HEK293 (cell line): Measurements from ENCODE around the gene ZWILCH.

Experiments
- CTCF ChIA-PET: fragments of 350-600 bp; formaldehyde crosslinking; extraction: SDS; loops from one replicate; lab custom pipeline; 2021; ENCODE audit warnings: antibody characterized with exemption; lab: Yijun Ruan, JAX
- POLR2A ChIA-PET: fragments of 300-600 bp; formaldehyde crosslinking; extraction: SDS; loops from one replicate; lab custom pipeline; 2020; ENCODE audit warnings: antibody characterized with exemption, inconsistent platforms; lab: Yijun Ruan, JAX
- H3K27ac ChIP-seq: fragments of 200-500 bp; sonication (Bioruptor generic); 2 replicates; pipeline ENCODE4 v1.5.1; 2014; ENCODE audit warnings: low read depth, low read length, control low read depth, inconsistent platforms; ENCODE audit errors: extremely low read depth
- H3K36me3 ChIP-seq, 2 experiments: fragments of 200-500 bp in 1 of 2; sonication (Bioruptor generic) in 1 of 2; 1 replicate in 1 of 2; 2 replicates in 1 of 2; pipeline ENCODE4 v1.5.1; 2014 to 2017; ENCODE audit warnings: inconsistent platforms in 2 of 2, low read length in 2 of 2; ENCODE audit not compliant: control insufficient read depth in 2 of 2, insufficient read depth in 1 of 2
- H3K4me1 ChIP-seq: fragments of 200-500 bp; sonication (Bioruptor generic); 2 replicates; pipeline ENCODE4 v1.5.1; 2014; ENCODE audit warnings: mild to moderate bottlenecking, low read length, inconsistent platforms; ENCODE audit not compliant: control insufficient read depth, insufficient read depth
- H3K4me3 ChIP-seq: 2 replicates; pipeline ENCODE4 v1.5.1; 2011; ENCODE audit warnings: low read depth, mild to moderate bottlenecking, control low read depth, low read length, moderate library complexity
- H3K9me3 ChIP-seq: fragments of 200-500 bp; sonication (Bioruptor generic); 2 replicates; pipeline ENCODE4 v1.5.1; 2014; ENCODE audit warnings: low read depth, low read length, inconsistent platforms; ENCODE audit not compliant: control insufficient read depth, insufficient read depth
- GLIS2 ChIP-seq: fragments of 450-650 bp; formaldehyde crosslinking; IDR thresholded peaks from 2 replicates; pipeline ENCODE4 v1.5.1; 2016; ENCODE audit warnings: missing biosample characterization, missing genetic modification characterization
- YY2 ChIP-seq: fragments of 450-650 bp; formaldehyde crosslinking; IDR thresholded peaks from 2 replicates; pipeline ENCODE4 v1.5.1; 2016; ENCODE audit warnings: missing biosample characterization, missing genetic modification characterization
- ZNF121 ChIP-seq: fragments of 450-650 bp; formaldehyde crosslinking; IDR thresholded peaks from 2 replicates; pipeline ENCODE4 v1.5.1; 2016; ENCODE audit warnings: missing biosample characterization, missing genetic modification characterization
- ZNF148 ChIP-seq: fragments of 450-650 bp; formaldehyde crosslinking; IDR thresholded peaks from 2 replicates; pipeline ENCODE4 v1.5.0; 2017; ENCODE audit warnings: missing biosample characterization, missing genetic modification characterization, borderline replicate concordance
- ZNF169 ChIP-seq: fragments of 450-650 bp; formaldehyde crosslinking; IDR thresholded peaks from 2 replicates; pipeline ENCODE4 v1.5.1; 2016; ENCODE audit warnings: missing biosample characterization, missing genetic modification characterization
- ZNF175 ChIP-seq: fragments of 450-650 bp; formaldehyde crosslinking; IDR thresholded peaks from 2 replicates; pipeline ENCODE4 v1.5.1; 2016; ENCODE audit warnings: missing biosample characterization, missing genetic modification characterization
- ZNF24 ChIP-seq: fragments of 450-650 bp; formaldehyde crosslinking; IDR thresholded peaks from 2 replicates; pipeline ENCODE4 v1.5.1; 2016; ENCODE audit warnings: missing biosample characterization, missing genetic modification characterization
- ZNF266 ChIP-seq: fragments of 450-650 bp; formaldehyde crosslinking; IDR thresholded peaks from 2 replicates; pipeline ENCODE4 v1.5.1; 2016; ENCODE audit warnings: missing biosample characterization, missing genetic modification characterization, low read depth
- ZNF366 ChIP-seq: fragments of 450-650 bp; formaldehyde crosslinking; conservative IDR thresholded peaks from 2 replicates; pipeline ENCODE4 v1.5.1; 2016; ENCODE audit warnings: missing biosample characterization, missing genetic modification characterization
- ZNF394 ChIP-seq: fragments of 450-650 bp; formaldehyde crosslinking; IDR thresholded peaks from 2 replicates; pipeline ENCODE4 v1.5.1; 2016; ENCODE audit warnings: missing biosample characterization, missing genetic modification characterization, mild to moderate bottlenecking, moderate library complexity, borderline replicate concordance
- ZNF48 ChIP-seq: fragments of 450-650 bp; formaldehyde crosslinking; IDR thresholded peaks from 2 replicates; pipeline ENCODE4 v1.5.1; 2016; ENCODE audit warnings: missing biosample characterization, missing genetic modification characterization
- ZNF530 ChIP-seq: fragments of 450-650 bp; formaldehyde crosslinking; IDR thresholded peaks from 2 replicates; pipeline ENCODE4 v1.5.1; 2016; ENCODE audit warnings: low read depth, missing biosample characterization, missing genetic modification characterization
- ZNF544 ChIP-seq: fragments of 450-650 bp; formaldehyde crosslinking; IDR thresholded peaks from 2 replicates; pipeline ENCODE4 v1.5.0; 2017; ENCODE audit warnings: missing biosample characterization, missing genetic modification characterization
- ZNF549 ChIP-seq: fragments of 450-650 bp; IDR thresholded peaks from 2 replicates; pipeline ENCODE4 v1.5.1; 2018; ENCODE audit warnings: missing biosample characterization, missing genetic modification characterization, mild to moderate bottlenecking, inconsistent platforms, moderate library complexity
- ZNF654 ChIP-seq: fragments of 450-650 bp; formaldehyde crosslinking; IDR thresholded peaks from 2 replicates; pipeline ENCODE4 v1.5.1; 2016; ENCODE audit warnings: low read depth, missing biosample characterization, missing genetic modification characterization
- ZNF707 ChIP-seq: fragments of 450-650 bp; formaldehyde crosslinking; IDR thresholded peaks from 2 replicates; pipeline ENCODE4 v1.5.1; 2016; ENCODE audit warnings: missing biosample characterization, missing genetic modification characterization
- ZNF776 ChIP-seq: fragments of 450-650 bp; formaldehyde crosslinking; IDR thresholded peaks from 2 replicates; pipeline ENCODE4 v1.5.0; 2017; ENCODE audit warnings: missing biosample characterization, missing genetic modification characterization, borderline replicate concordance
- TF ChIP-seq, protein P1 (sequence below): fragments of 450-650 bp; formaldehyde crosslinking; IDR thresholded peaks from 2 replicates; pipeline ENCODE4 v1.5.1; 2016; ENCODE audit warnings: missing biosample characterization, missing genetic modification characterization
- TF ChIP-seq, protein P2 (sequence below): fragments of 450-650 bp; formaldehyde crosslinking; IDR thresholded peaks from 2 replicates; pipeline ENCODE4 v1.5.1; 2016; ENCODE audit warnings: missing biosample characterization, missing genetic modification characterization, borderline replicate concordance
- TF ChIP-seq, protein P3 (sequence below): fragments of 450-650 bp; formaldehyde crosslinking; optimal IDR thresholded peaks from 2 replicates; pipeline ENCODE3; 2016; ENCODE audit warnings: missing biosample characterization, mild to moderate bottlenecking, missing genetic modification characterization

ZWILCH gene

GRCh38 chr15:66565141-66565641 is 60.1 kb downstream of the ZWILCH start:
- CTCF ChIA-PET, result interaction anchor here (0.6 to 2.9 kb wide), 11 partner anchors 10 to 703 kb away, joined by 3 to 20 read pairs (median 4); no protein-coding TSS in a partner anchor
- TF ChIP-seq, protein P1, sequence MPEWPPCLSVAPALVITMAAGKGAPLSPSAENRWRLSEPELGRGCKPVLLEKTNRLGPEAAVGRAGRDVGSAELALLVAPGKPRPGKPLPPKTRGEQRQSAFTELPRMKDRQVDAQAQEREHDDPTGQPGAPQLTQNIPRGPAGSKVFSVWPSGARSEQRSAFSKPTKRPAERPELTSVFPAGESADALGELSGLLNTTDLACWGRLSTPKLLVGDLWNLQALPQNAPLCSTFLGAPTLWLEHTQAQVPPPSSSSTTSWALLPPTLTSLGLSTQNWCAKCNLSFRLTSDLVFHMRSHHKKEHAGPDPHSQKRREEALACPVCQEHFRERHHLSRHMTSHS (tag by site-specific recombination), result no peak
- no peak for TF ChIP-seq ZNF24 (tag by site-specific recombination)
- TF ChIP-seq YY2, result no peak
- TF ChIP-seq ZNF394 (tag by site-specific recombination), result no peak
- TF ChIP-seq ZNF776, result no peak
- no peak for TF ChIP-seq ZNF148 (tag by site-specific recombination)
- TF ChIP-seq ZNF175, result no peak
- TF ChIP-seq ZNF544 (tag by site-specific recombination), result no peak
- no peak for TF ChIP-seq ZNF530 (tag by site-specific recombination)
- TF ChIP-seq, protein P2, sequence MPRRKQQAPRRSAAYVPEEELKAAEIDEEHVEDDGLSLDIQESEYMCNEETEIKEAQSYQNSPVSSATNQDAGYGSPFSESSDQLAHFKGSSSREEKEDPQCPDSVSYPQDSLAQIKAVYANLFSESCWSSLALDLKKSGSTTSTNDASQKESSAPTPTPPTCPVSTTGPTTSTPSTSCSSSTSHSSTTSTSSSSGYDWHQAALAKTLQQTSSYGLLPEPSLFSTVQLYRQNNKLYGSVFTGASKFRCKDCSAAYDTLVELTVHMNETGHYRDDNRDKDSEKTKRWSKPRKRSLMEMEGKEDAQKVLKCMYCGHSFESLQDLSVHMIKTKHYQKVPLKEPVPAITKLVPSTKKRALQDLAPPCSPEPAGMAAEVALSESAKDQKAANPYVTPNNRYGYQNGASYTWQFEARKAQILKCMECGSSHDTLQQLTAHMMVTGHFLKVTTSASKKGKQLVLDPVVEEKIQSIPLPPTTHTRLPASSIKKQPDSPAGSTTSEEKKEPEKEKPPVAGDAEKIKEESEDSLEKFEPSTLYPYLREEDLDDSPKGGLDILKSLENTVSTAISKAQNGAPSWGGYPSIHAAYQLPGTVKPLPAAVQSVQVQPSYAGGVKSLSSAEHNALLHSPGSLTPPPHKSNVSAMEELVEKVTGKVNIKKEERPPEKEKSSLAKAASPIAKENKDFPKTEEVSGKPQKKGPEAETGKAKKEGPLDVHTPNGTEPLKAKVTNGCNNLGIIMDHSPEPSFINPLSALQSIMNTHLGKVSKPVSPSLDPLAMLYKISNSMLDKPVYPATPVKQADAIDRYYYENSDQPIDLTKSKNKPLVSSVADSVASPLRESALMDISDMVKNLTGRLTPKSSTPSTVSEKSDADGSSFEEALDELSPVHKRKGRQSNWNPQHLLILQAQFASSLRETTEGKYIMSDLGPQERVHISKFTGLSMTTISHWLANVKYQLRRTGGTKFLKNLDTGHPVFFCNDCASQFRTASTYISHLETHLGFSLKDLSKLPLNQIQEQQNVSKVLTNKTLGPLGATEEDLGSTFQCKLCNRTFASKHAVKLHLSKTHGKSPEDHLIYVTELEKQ, result no peak
- no peak for TF ChIP-seq ZNF266 (tag by site-specific recombination)
- TF ChIP-seq ZNF707 (tag by site-specific recombination), result no peak
- TF ChIP-seq, protein P3, sequence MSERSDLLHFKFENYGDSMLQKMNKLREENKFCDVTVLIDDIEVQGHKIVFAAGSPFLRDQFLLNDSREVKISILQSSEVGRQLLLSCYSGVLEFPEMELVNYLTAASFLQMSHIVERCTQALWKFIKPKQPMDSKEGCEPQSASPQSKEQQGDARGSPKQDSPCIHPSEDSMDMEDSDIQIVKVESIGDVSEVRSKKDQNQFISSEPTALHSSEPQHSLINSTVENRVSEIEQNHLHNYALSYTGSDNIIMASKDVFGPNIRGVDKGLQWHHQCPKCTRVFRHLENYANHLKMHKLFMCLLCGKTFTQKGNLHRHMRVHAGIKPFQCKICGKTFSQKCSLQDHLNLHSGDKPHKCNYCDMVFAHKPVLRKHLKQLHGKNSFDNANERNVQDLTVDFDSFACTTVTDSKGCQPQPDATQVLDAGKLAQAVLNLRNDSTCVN (tag by site-specific recombination), result no peak
- TF ChIP-seq ZNF48 (tag by site-specific recombination), result no peak
- no peak for TF ChIP-seq ZNF549 (tag by site-specific recombination)
- TF ChIP-seq ZNF366 (tag by site-specific recombination), result no peak
- TF ChIP-seq GLIS2 (tag by site-specific recombination), result no peak
- TF ChIP-seq ZNF121, result no peak
- no peak for TF ChIP-seq ZNF169 (tag by site-specific recombination)
- no peak for TF ChIP-seq ZNF654 (tag by site-specific recombination)
- no peak overlapping the region for H3K27ac ChIP-seq

More at GRCh38 chr15:66565141-66565641, 60.1 kb downstream of the ZWILCH start:
- Histone ChIP-seq H3K4me3 (no peak overlapping the region), H3K36me3 (no peaks in the 10 kb centered on the region), H3K4me1 (no peaks in the 10 kb centered on the region), H3K9me3 (no peaks in the 10 kb centered on the region)
- POLR2A ChIA-PET, result no interaction called here
